Heart right ventricle (tissue), 16 donors: ENCODE results near the gene UTP4. TPM values are rescaled to one million over a fixed set of nuclear protein-coding genes. Genes with fewer than 3 reads are reported as not detected.

Source experiments
- ATAC-seq, 8 donors: fragments of 200-7000 bp; cut with Tn5 transposase; one replicate each; pipeline ENCODE4 v1.9.1; 2020; ENCODE audit warnings: mild to moderate bottlenecking in 8 of 8, moderate library complexity in 8 of 8, moderate number of reproducible peaks in 1 of 8
- DNase-seq, 2 donors: peaks; one replicate each; pipeline ENCODE4 v3.0.0-alpha.2; 2020
- H3K27ac ChIP-seq, 10 donors: fragments of 200-600 bp; sonication (generic) in 2 of 10; one replicate each; pipeline versions ENCODE4 v1.5.0 to v1.8.0; 2020 to 2022; ENCODE audit warnings: mild to moderate bottlenecking in 3 of 10
- H3K27me3 ChIP-seq, 7 donors: fragments of 200-600 bp; one replicate each; pipeline ENCODE4 v1.8.0; 2021 to 2022; ENCODE audit warnings: mild to moderate bottlenecking in 2 of 7
- H3K36me3 ChIP-seq, 9 donors: fragments of 200-600 bp; sonication (generic) in 1 of 9; one replicate each; pipeline versions ENCODE4 v1.5.0 to v1.8.0; 2020 to 2022; ENCODE audit warnings: mild to moderate bottlenecking in 2 of 9
- H3K4me1 ChIP-seq, 9 donors: fragments of 200-600 bp; sonication (generic) in 1 of 9; one replicate each; pipeline versions ENCODE4 v1.5.0 to v1.8.0; 2020 to 2022; ENCODE audit warnings: mild to moderate bottlenecking in 4 of 9
- H3K4me3 ChIP-seq, 10 donors: fragments of 200-600 bp; sonication (generic) in 2 of 10; one replicate each; pipeline versions ENCODE4 v1.5.0 to v1.8.0; 2020 to 2022; ENCODE audit warnings: mild to moderate bottlenecking in 7 of 10, moderate library complexity in 2 of 10
- H3K9me3 ChIP-seq, 11 donors: fragments of 200-600 bp in 10 of 11; sonication (generic) in 2 of 11; one replicate each; pipeline versions ENCODE4 v1.5.0 to v1.8.0; 2013 to 2022; ENCODE audit warnings: mild to moderate bottlenecking in 2 of 11, control low read depth in 1 of 11, moderate library complexity in 1 of 11
- WGBS, 2 donors: extraction: QIAGEN DNeasy Blood & Tissue Kit; methylation state at CpG; one replicate each; pipeline ENCODE4 v1.1.7; 2013; ENCODE audit warnings: inconsistent platforms in 1 of 2; 5-methylcytosine and 5-hydroxymethylcytosine counted together
- intact Hi-C, 10 donors: fragments of 100-400 bp; cut with DNase I; formaldehyde crosslinking; loops; one replicate each; pipeline versions ENCODE4 v1.11.1 to v1.14.2; 2022
- polyA plus RNA-seq, 2 donors: library from polyadenylated mRNA; stranded (reverse); fragments of 200-250 nt; gene quantifications; one replicate each; pipeline ENCODE4 v1.2.3, GENCODE V29; 2013
- total RNA-seq, 10 donors: library from RNA; stranded (reverse); fragmentation: NEBNext Ultra II Directional in 3 of 10; extraction: Animal tissue kit (Norgen Biotek cat#: 25700) in 3 of 10; gene quantifications; one replicate each; pipeline versions ENCODE4 v1.2.1 to v1.2.4, GENCODE V29; 2021 to 2023
- TF ChIP-seq, protein P1 (sequence below), 9 donors: fragments of 200-600 bp; sonication (generic) in 2 of 9; IDR thresholded peaks; one replicate each; pipeline versions ENCODE4 v1.5.0 to v1.8.0; 2021 to 2022; ENCODE audit warnings: antibody characterized with exemption in 9 of 9, mild to moderate bottlenecking in 5 of 9, moderate library complexity in 1 of 9
- donor health status: Arrhythmogenic right ventricular cardiomyopathy.
- donor health status: ischemic (EF 13 %, LVEDD 7.1; RV severe dilation, severe dysfunction).
- donor health status: healthy with polysubstance abuse.
- donor health status: DM: no; HTN: yes; CAD: no.
- donor health status: DM: no; HTN: no; CAD: no.
- donor health status: ischemic (EF 25% LVEDD 6.9; RV normal size, moderate dysfunction).
- donor health status: ischemic (EF 25% LVEDD 5.7; RV mildly dilated, moderate dysfunction).
- donor health status: healthy.
- donor health status: DM: yes; HTN: yes; CAD: no.
- donor health status: Ischemic cardiomyopathy.
- donor health status: ischemic (EF 35%, LVEDD 5.7; RV mildly dilated, moderate dysfunction).
- donor health status: nonischemic (EF 11% LVEDD 7.7; RV severe dilation, severe dysfunction).
- donor health status: DM: yes; HTN: yes; CAD: no.
- donor health status: PGD.
- donor health status: ischemic (EF 29% LVEDD 5.4; RV normal size, mild dysfunction).
- donor health status: nonischemic (EF 23%, LVEDD 6.1; RV moderate dilation, normal function).

UTP4 gene
- total and polyA plus RNA-seq, 12 donors, result 13.0 to 32.8 (median 25.9) TPM

DNA sequence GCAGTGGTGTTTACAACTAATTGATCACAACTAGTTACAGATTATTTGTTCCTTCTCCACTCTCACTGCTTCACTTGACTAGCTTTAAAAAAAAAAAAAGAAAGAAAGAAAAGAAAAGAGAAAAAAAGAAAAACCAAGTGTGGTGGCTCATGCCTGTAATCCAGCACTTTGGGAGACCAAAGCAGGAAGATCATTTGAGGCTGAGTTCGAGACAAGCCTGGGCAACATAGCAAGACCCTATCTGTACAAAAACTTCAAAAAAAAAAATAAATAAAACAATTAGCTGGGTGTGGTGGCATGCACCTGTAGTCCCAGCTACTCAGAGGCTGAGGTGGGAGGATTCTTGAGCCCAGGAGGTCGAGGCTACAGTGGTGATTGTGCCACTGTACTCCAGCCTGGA is 58.7 kb downstream of the UTP4 start:
- Histone ChIP-seq H3K4me1 (peaks cover 0 to 64% (median 34%) of the 10 kb centered on the region in 9 donors), H3K27ac (no peak overlapping the region), H3K9me3 (no peaks in the 10 kb centered on the region), H3K36me3 (no peaks in the 10 kb centered on the region), H3K27me3 (no peaks in the 10 kb centered on the region), H3K4me3 (no peak overlapping the region)
- ATAC-seq (no peak), DNase-seq (no peak)
- intact Hi-C loops, result loop anchor here in 1 of 10 donors (10.0 kb wide), 1 partner anchor 84 kb away; no protein-coding TSS in a partner anchor
- 95 to 98% methylated on average over 2 of the region's 2 CpGs for WGBS, 2 donors
- TF ChIP-seq, protein P1, sequence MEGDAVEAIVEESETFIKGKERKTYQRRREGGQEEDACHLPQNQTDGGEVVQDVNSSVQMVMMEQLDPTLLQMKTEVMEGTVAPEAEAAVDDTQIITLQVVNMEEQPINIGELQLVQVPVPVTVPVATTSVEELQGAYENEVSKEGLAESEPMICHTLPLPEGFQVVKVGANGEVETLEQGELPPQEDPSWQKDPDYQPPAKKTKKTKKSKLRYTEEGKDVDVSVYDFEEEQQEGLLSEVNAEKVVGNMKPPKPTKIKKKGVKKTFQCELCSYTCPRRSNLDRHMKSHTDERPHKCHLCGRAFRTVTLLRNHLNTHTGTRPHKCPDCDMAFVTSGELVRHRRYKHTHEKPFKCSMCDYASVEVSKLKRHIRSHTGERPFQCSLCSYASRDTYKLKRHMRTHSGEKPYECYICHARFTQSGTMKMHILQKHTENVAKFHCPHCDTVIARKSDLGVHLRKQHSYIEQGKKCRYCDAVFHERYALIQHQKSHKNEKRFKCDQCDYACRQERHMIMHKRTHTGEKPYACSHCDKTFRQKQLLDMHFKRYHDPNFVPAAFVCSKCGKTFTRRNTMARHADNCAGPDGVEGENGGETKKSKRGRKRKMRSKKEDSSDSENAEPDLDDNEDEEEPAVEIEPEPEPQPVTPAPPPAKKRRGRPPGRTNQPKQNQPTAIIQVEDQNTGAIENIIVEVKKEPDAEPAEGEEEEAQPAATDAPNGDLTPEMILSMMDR (IDR thresholded peaks at IDR 0.05), result no peak

DNA sequence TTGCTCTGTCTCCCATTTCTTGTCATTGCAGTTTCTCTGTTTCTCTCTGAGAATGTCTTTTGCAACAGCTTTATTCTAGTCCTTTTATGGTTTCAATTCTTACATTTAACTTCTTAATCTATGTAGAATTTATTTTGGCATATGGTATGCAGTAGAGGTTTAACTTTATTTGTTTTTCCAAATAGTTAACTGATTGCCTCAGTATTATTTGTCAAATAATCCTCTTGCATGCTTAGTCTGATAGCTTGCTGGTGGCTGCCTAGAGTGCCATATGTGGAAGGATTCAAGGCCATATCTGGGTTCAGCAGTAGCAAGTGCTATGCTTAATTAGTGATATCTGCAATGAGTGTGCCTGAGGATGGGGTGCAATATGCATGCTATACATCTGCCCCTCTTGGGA is 61.4 kb downstream of the UTP4 start:
- Histone ChIP-seq H3K4me3 (no peak overlapping the region), H3K4me1 (peaks cover 0 to 53% (median 22%) of the 10 kb centered on the region in 9 donors), H3K9me3 (no peaks in the 10 kb centered on the region), H3K36me3 (no peaks in the 10 kb centered on the region), H3K27ac (no peak overlapping the region), H3K27me3 (no peaks in the 10 kb centered on the region)
- DNase-seq (no peak), ATAC-seq (no peak)
- TF ChIP-seq, protein P1 (IDR thresholded peaks at IDR 0.05), result no peak
- intact Hi-C loops, result loop anchor here in 1 of 10 donors (10.0 kb wide), 1 partner anchor 81 kb away; no protein-coding TSS in a partner anchor

DNA sequence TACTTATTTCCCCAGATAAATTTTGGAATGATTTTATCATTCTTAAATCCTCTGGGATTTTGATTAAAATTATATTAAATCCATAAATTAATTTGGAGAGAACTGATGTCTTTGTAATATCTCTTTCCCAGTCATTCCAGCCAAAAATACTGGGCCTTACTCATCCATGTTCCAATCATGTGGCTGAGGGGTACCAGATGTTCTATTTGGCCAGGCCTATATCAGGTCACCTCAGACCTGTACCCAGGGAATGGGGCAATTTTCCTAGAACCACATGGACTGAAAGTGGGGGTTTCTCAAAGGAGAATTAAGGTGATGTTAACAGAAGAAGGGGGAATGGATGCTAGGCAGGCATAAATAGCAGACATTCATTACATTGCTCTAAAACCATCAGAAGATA is 62.0 kb downstream of the UTP4 start:
- Histone ChIP-seq H3K27me3 (no peaks in the 10 kb centered on the region), H3K36me3 (no peaks in the 10 kb centered on the region), H3K27ac (no peak overlapping the region), H3K4me1 (peaks cover 0 to 47% (median 16%) of the 10 kb centered on the region in 9 donors), H3K9me3 (no peaks in the 10 kb centered on the region), H3K4me3 (no peak overlapping the region)
- TF ChIP-seq, protein P1 (IDR thresholded peaks at IDR 0.05), result no peak
- intact Hi-C loops, result loop anchor here in 1 of 10 donors (10.0 kb wide), 1 partner anchor 80 kb away; no protein-coding TSS in a partner anchor
- ATAC-seq (peak in 1 of 8 donors; percentile 67), DNase-seq (no peak)

DNA sequence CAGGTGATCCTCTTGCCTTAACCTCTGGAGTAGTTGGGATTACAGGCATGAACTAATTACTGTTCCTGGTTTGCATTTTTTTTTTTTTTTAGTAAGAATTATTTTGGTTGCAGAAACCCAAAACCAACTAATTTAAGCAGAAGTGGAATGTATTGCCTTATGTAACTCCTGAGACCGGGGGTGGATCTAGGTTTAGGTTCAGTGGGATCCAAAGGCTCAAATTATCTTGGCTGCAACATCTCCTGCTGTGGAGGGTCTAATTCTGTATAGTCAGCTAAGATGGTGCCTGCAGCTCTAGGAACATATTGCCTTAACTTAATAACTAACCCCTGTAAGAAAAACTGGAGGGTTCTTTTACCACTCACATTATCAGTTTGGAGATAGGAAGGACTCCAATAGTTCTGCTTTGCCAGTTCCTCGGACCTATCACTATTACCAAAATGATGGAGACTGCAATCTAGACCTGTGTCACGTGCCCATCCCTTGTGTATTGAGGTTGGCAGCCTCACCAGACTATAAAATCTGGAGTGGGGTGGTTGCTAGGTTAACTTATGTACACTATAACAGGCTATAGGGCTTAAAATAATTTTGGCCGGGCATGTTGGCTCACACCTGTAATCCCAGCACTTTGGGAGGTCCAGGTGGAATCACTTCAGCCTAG is 63.0 kb downstream of the UTP4 start:
- DNase-seq (no peak), ATAC-seq (no peak)
- Histone ChIP-seq H3K36me3 (no peaks in the 10 kb centered on the region), H3K4me3 (no peak overlapping the region), H3K27me3 (no peaks in the 10 kb centered on the region), H3K9me3 (no peaks in the 10 kb centered on the region), H3K27ac (no peak overlapping the region), H3K4me1 (peaks cover 0 to 40% (median 14%) of the 10 kb centered on the region in 9 donors)
- TF ChIP-seq, protein P1 (IDR thresholded peaks at IDR 0.05), result no peak
- intact Hi-C loops, result loop anchor here in 1 of 10 donors (10.0 kb wide), 1 partner anchor 79 kb away; no protein-coding TSS in a partner anchor
- WGBS, 2 donors, result 61 to 76% methylated on average over 4 of the region's 4 CpGs
